ENCODE data around the gene RALGPS1.

The RALGPS1 gene

DNA sequence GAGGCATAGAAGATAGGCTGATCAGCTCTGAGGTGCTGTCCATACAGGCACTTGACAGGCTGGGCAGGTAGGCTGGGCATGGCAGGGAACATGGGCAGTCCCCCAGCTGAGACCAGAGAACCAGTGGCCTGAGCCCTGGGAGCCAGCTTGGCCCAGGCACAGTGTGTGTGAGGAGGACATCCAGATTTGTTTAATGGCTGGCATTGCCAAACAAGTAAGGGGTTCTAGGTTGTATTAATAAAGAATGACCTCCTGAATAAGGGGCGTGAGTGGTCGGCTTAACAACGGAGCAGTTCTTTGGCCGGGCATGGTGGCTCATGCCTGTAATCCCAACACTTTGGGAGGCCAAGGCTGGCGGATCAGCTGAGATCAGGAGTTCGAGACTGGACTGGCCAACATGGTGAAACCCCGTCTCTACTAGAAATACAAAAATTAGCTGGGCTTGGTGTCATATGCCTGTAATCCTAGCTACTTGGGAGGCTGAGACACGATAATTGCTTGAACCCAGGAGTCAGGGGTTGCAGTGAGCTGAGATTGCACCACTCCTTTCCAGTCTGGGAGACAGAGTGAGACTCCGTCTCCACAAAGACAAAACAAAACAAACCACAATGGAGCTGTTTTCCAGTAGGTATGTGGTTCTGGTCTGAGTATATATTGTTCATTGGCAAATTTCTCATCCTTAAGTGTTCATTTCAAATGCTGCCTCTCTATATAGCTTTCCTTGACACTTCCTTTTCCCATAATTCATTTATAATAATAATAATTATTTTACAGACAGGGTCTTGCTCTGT, 151.7 kb downstream of the RALGPS1 start:
- H3K9me3 Mint-ChIP-seq, result no peaks in the 10 kb centered on the region
- DNase-seq, result no peak
- no peak overlapping the region for H3K4me3 Mint-ChIP-seq
- peaks cover 2% of the 10 kb centered on the region for H3K36me3 Mint-ChIP-seq (ENCODE audit: insufficient read depth)
- no peak overlapping the region for H3K27ac Mint-ChIP-seq
- ATAC-seq (replicated peaks), result no peak
- peaks cover 0 to 6% of the 10 kb centered on the region in 2 donors for H3K4me1 Mint-ChIP-seq (ENCODE audit: low read depth in 2 of 2)
- H3K27me3 Mint-ChIP-seq, result no peaks in the 10 kb centered on the region

DNA sequence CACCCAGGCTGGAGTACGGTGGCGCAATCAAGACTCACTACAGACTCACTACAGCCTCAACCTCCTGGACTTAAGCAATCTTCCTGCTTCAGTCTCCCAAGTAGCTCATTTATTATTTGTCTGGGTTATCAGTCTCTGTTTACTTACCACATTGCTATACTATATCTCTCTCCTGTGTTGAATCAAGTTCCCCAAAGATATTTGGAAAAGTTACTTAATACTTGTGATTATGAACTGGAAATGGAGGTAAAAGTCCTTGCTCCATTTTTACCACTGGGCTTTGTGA, 152.2 kb downstream of the RALGPS1 start:
- no peak overlapping the region for H3K27ac Mint-ChIP-seq
- ATAC-seq (replicated peaks), result no peak
- peaks cover 0 to 6% of the 10 kb centered on the region in 2 donors for H3K4me1 Mint-ChIP-seq (ENCODE audit: low read depth in 2 of 2)
- no peak for DNase-seq
- H3K9me3 Mint-ChIP-seq, result peaks cover 0 to 3% of the 10 kb centered on the region in 2 donors
- no peaks in the 10 kb centered on the region for H3K27me3 Mint-ChIP-seq
- H3K4me3 Mint-ChIP-seq, result no peak overlapping the region
- peaks cover 2% of the 10 kb centered on the region for H3K36me3 Mint-ChIP-seq (ENCODE audit: insufficient read depth)

DNA sequence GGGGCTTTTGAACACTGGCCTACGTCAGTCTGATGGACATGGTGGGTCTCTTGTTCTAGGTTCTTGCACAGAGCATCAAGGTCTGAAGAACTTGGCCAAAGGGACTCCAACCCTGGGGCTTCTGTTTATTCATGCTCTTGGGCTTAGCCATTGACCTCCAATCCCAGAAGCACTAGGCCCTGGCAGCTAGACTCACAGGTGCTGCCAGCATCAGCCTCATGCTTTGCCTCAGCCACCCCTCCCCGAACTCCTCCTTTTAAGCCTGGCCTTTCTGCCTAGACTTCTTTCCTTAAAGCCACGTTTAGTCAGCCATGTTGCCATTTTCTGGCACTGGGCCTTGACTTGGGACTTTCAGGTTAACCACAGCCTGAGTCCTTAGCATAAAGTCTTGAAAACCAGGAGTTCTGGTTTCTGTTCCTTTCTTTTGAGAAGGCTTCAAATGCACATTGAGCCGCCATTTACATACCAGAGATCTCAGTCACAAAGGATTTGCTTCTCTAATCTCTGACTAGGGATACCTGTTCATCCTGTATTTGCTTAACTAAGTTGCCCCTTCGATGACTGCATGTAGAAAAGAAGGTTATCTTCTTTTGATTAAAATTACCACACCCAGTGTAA, 153.1 kb downstream of the RALGPS1 start:
- no peak for DNase-seq
- Mint-ChIP-seq H3K9me3 (peaks cover 0 to 8% of the 10 kb centered on the region in 2 donors), H3K4me1 (ENCODE audit: low read depth in 2 of 2) (peaks cover 0 to 6% of the 10 kb centered on the region in 2 donors), H3K27me3 (no peaks in the 10 kb centered on the region), H3K27ac (peak overlapping the region in 1 of 2 donors; percentile 14), H3K4me3 (no peak overlapping the region), H3K36me3 (ENCODE audit: insufficient read depth) (peaks cover 6% of the 10 kb centered on the region)
- ATAC-seq (replicated peaks), result no peak

DNA sequence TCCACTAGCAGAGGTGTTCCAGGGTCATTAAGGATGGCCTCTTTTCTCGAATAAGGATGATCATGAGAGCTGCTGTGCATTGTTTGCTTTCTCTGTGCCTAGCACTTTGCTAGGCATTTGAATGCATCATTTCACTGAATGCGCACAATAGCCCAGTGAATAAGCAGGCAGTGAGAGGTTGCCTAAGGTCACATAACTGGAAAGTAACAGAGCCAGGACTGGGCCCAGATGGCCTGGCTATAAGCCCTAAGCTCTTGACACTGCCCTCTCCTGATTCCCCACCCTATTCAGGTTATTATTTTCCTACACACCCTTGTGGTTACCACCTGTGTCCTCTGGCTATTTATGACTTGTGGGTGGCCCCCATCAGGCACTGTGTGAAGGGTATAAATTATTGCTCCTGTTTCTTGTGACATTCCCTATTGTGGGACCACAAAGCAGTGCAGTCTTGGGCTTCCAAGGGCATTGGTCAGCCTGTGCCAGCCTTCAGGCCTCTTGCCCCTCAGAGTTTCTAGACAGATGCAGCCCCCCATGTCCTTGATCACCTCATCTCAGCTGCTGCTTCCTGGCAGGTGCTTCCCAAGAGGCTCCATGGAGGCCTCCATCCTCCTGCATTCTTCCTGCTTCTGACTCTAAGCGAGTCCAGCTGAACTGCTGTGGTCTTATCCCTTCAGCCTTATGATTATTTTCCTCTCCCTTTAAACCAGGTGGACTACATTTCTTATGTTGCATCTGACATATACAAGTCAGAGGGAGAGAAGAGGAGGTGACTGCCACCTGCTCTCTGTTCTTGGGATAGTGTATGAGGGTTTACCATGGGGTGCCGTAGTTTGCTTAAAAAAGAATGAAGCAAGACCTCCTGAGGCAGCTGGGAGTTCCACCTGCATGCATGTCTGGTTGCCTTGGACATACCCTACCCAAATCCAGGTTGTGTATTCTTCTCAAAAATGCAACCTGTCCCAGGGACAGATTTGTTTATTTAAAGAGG, 160.3 kb downstream of the RALGPS1 start:
- peaks cover 0 to 8% of the 10 kb centered on the region in 2 donors for H3K9me3 Mint-ChIP-seq
- no peaks in the 10 kb centered on the region for H3K4me1 Mint-ChIP-seq (ENCODE audit: low read depth in 2 of 2)
- H3K27me3 Mint-ChIP-seq, result peaks cover 0 to 9% of the 10 kb centered on the region in 2 donors
- H3K27ac Mint-ChIP-seq, result no peak overlapping the region
- ATAC-seq (replicated peaks) (no peak), DNase-seq (no peak)
- no peak overlapping the region for H3K4me3 Mint-ChIP-seq
- peaks cover 8% of the 10 kb centered on the region for H3K36me3 Mint-ChIP-seq (ENCODE audit: insufficient read depth)

DNA sequence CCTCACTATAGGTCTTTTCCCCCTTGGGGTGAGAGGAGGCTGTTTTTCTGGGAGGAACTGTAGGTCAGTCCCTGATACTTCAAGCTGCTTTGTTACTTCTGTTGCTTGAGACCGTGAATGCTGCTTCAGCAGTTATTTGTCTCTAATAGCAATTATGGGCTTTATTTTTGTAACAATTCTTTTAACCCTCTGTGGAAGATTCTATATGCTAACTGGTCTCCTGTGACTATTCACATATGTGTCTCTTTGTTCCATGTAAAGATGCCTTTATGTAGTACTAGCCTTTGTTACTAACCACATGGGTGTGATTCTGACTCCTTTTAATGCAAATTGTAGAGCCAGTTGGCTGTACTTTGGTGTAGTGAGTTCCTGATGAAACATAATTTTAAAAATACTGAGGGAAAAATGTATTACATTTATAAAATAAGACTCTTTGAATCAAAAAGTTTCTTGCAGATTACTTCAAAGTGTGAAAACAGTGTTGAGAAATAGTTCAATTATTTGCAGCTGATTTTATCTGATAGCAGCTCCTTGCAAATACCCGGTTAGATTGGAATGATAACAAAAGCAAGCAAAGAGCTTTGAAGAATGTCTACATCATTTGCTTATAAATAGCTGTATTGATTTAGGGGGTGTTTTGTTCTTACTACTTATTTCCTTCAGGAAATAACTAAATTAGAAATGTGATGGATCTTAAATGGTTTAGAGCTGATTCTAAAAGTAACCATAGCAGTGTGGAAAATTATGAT, 161.2 kb downstream of the RALGPS1 start:
- Mint-ChIP-seq H3K36me3 (ENCODE audit: insufficient read depth) (peaks cover 6% of the 10 kb centered on the region), H3K4me3 (no peak overlapping the region), H3K27ac (peak overlapping the region in 1 of 2 donors; percentile 59), H3K4me1 (ENCODE audit: low read depth in 2 of 2) (no peaks in the 10 kb centered on the region), H3K9me3 (peaks cover 0 to 8% of the 10 kb centered on the region in 2 donors), H3K27me3 (peaks cover 0 to 9% of the 10 kb centered on the region in 2 donors)
- ATAC-seq (replicated peaks) (no peak), DNase-seq (no peak)

DNA sequence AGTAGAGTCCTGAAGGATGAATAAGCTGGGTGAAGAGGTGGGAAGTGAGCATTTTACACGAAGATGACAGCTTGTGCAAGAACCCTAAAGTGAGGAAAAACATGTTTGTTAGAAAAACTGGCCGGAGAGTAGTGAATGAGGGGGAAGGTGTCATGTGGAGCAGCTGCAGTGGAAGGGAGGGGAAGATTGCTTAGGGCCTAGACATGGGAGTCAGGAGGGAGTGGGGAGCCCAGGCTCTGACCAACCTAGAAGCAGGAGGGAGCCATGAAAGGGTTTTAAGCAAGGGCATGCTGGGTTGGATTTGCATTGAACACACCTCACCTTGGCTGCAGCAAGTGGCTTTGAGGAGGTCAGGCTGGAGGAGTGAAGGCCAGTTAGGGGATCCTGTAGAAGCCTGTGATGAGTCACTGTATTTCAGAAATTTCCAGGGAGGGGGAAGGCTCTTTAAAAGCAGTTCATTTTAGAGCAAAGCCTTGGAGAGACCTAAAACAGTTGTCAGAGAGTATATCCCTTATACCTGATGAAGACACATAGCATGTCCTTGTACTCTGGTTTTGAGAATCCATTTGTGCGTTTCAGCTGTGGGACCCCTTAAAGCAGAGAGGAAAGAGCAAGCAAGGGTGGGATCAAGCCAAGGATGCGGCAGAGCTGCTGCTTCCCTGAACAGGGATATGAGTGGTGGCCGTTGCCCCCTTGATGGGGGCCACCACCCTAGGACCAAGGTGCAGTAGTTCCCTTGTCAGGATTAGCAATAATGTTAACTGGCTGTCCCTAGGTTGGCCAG, 162.5 kb downstream of the RALGPS1 start:
- H3K4me1 Mint-ChIP-seq (ENCODE audit: low read depth in 2 of 2), result no peaks in the 10 kb centered on the region
- no peak overlapping the region for H3K4me3 Mint-ChIP-seq
- peaks cover 0 to 3% of the 10 kb centered on the region in 2 donors for H3K9me3 Mint-ChIP-seq
- DNase-seq, result no peak
- H3K36me3 Mint-ChIP-seq (ENCODE audit: insufficient read depth), result peaks cover 6% of the 10 kb centered on the region
- ATAC-seq (replicated peaks), result no peak
- H3K27me3 Mint-ChIP-seq, result peaks cover 0 to 9% of the 10 kb centered on the region in 2 donors
- peak overlapping the region; percentile 22 to 59 for H3K27ac Mint-ChIP-seq

DNA sequence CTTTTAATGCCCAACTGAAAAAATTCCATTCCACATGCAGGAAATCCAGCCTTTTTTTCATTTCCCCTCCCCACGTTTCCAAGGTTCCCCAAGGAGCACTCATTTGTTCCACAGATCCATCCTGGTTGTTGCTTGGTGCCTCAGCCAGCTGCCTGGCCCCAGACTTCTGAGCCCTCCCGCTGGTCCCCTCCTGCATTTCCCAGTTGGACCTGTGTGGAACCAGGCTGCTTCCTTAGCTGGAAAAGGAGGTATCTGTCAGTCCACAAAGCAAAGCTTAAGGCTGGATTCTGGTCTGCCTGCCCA, 163.0 kb downstream of the RALGPS1 start:
- no peak for DNase-seq

DNA sequence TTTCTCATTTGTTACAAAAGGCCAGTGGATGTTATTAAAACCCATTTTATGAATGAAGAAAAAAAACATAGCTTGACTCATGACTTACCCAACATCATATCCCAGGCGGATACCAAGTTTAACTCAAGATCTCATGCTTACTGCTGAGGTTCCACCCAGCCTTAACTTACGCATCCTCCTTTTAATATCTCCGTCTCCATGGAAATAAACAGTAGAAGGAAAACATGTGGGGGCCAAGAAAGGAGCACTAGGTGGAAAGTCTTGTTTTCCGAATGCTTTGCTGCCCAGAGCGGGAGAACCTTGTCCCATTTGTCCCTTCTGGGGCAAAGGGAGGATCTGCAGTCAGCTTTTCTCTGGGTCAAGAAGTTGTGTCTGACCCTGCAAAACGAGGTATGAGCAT, 163.8 kb downstream of the RALGPS1 start:
- H3K4me1 Mint-ChIP-seq (ENCODE audit: low read depth in 2 of 2), result no peaks in the 10 kb centered on the region
- DNase-seq, result no peak
- no peak overlapping the region for H3K4me3 Mint-ChIP-seq
- no peak for ATAC-seq (replicated peaks)
- peaks cover 0 to 9% of the 10 kb centered on the region in 2 donors for H3K27me3 Mint-ChIP-seq
- peaks cover 2% of the 10 kb centered on the region for H3K36me3 Mint-ChIP-seq (ENCODE audit: insufficient read depth)
- no peaks in the 10 kb centered on the region for H3K9me3 Mint-ChIP-seq
- H3K27ac Mint-ChIP-seq, result no peak overlapping the region

More for the DNA sequence above, 163.0 kb downstream of the RALGPS1 start:
- no peak overlapping the region for H3K27ac Mint-ChIP-seq
- H3K9me3 Mint-ChIP-seq, result no peaks in the 10 kb centered on the region
- peaks cover 2% of the 10 kb centered on the region for H3K36me3 Mint-ChIP-seq (ENCODE audit: insufficient read depth)
- H3K4me3 Mint-ChIP-seq, result no peak overlapping the region
- ATAC-seq (replicated peaks), result no peak
- H3K4me1 Mint-ChIP-seq (ENCODE audit: low read depth in 2 of 2), result no peaks in the 10 kb centered on the region
- H3K27me3 Mint-ChIP-seq, result peaks cover 0 to 9% of the 10 kb centered on the region in 2 donors

DNA sequence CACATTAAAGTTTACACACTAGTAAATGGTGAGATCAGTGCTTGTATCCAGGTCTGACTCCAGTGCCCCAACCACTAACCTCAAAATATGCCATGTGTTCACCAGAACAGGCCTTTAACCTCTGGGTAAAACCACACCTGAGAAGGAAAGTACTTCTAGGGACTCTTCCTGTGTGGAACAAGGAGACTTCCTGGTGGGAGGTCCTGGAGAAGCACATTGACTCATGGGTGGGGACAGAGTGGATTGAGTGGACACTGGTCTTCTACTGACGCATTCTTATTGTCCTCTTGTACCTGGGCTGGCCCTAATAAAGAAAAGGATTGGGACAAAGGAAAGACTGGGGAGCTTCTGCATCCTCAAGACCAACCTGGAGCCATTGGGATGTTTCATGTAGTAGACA, 164.4 kb downstream of the RALGPS1 start:
- DNase-seq (no peak), ATAC-seq (replicated peaks) (no peak)
- H3K9me3 Mint-ChIP-seq, result no peaks in the 10 kb centered on the region
- peaks cover 0 to 9% of the 10 kb centered on the region in 2 donors for H3K27me3 Mint-ChIP-seq
- no peak overlapping the region for H3K27ac Mint-ChIP-seq
- no peaks in the 10 kb centered on the region for H3K4me1 Mint-ChIP-seq (ENCODE audit: low read depth in 2 of 2)
- no peak overlapping the region for H3K4me3 Mint-ChIP-seq
- H3K36me3 Mint-ChIP-seq (ENCODE audit: insufficient read depth), result peaks cover 2% of the 10 kb centered on the region

DNA sequence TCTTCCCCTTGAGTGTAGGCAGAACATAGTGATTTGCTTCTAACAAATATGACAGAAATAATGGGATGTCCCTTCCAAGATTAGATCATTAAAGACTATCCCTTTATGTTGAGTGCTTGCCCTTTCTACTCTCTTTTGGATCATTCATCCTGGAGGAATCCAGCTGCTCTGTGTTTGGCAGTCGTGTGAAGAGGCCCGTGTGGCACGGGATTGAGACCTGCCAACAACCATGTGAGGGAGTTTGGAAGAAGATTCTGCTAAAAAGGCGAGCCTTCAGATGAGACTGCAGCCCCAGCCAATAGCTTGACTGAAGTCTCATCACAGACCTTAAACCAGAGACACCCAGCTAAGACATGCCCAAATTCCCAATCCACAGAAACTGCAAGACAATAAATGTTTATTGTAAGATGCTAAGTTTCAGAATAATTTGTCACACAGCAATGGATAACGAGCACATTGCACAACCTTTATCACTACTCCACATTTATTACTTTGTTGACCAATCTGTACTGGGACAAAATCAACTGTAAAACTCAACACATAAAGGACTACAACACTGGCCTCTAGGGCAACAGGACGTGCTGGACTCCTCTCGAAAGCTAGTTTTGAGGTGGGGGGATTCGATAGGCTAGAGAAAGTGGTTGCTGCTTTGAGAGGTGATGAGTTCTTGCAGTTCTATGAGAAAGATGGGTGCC, 165.0 kb downstream of the RALGPS1 start:
- no peak overlapping the region for H3K4me3 Mint-ChIP-seq
- peaks cover 2% of the 10 kb centered on the region for H3K36me3 Mint-ChIP-seq (ENCODE audit: insufficient read depth)
- H3K27me3 Mint-ChIP-seq, result peaks cover 0 to 9% of the 10 kb centered on the region in 2 donors
- H3K27ac Mint-ChIP-seq, result no peak overlapping the region
- H3K9me3 Mint-ChIP-seq, result no peaks in the 10 kb centered on the region
- no peak for ATAC-seq (replicated peaks)
- peaks cover 0 to 2% of the 10 kb centered on the region in 2 donors for H3K4me1 Mint-ChIP-seq (ENCODE audit: low read depth in 2 of 2)
- DNase-seq, result no peak

DNA sequence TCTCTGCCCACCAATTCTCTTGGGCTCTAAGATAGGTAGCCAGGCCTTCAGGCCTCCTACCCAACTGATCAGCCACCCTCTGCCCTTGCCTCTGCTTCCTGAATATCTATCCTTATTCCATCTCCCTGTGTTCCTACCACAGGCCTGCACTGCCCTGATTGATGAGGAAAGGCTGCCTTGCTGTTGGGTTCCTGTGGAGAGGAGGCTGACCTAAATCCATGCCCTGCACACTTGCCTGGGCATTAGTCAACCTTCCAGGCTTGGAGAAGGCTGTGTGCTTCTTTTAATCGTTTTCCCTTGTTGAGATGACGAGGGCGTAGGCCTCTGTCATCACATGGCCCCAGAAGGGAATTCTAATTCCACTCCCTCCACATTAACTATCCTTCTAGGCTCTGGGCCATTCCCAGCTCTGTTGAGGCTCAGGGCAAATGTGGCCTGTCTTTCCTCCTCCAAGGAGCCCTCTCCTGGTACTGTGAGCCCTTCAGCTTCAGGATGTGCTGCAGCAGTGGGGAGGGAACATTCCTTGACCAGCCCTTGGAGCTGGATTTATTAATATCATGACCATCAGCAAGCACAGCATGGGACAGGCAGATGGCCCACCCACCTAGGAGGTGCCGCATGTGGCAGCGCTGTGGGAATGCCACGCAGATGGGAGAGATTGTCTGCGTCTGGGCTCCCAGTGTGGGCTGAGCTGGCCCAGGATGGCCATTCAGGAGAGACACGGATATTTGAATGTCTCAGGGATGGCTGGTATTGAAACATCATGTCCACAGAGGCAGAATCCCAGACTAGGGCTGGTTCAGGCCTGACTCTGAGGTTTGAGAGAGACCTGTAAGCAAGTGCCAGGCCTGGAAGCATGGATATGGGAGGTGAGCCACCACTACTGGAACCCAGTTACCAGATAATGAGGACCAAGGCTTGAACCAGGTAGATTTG, 166.9 kb downstream of the RALGPS1 start:
- DNase-seq, result no peak
- Mint-ChIP-seq H3K27ac (peak overlapping the region in 1 of 2 donors; percentile 28), H3K9me3 (no peaks in the 10 kb centered on the region), H3K36me3 (ENCODE audit: insufficient read depth) (no peaks in the 10 kb centered on the region), H3K4me1 (ENCODE audit: low read depth in 2 of 2) (peaks cover 0 to 4% of the 10 kb centered on the region in 2 donors), H3K27me3 (peaks cover 0 to 8% of the 10 kb centered on the region in 2 donors), H3K4me3 (no peak overlapping the region)
- no peak for ATAC-seq (replicated peaks)

Measured in effector memory CD8-positive, alpha-beta T cell (primary cell).